CD4-positive, alpha-beta T cell (primary cell): Measurements from ENCODE around the gene RFK. TPM values are rescaled to one million over a fixed set of nuclear protein-coding genes. Genes with fewer than 3 reads are reported as not detected.

Experiments used
- ATAC-seq: fragments of 200-7000 bp; cut with Tn5 transposase; one replicate; pipeline ENCODE4 v1.10.0; 2022; ENCODE audit warnings: mild to moderate bottlenecking; ENCODE audit not compliant: poor library complexity
- CTCF ChIA-PET: fragments of 350-600 bp; sonication (Branson Sonifier 250); formaldehyde crosslinking; loops from one replicate; lab custom pipeline; 2021; ENCODE audit warnings: antibody characterized with exemption, inconsistent platforms; lab: Charles Lee
- POLR2A ChIA-PET: fragments of 350-600 bp; sonication (Branson Sonifier 250); formaldehyde crosslinking; loops from one replicate; lab custom pipeline; 2021; ENCODE audit warnings: antibody characterized with exemption, inconsistent platforms; lab: Charles Lee
- DNase-seq, 14 experiments: peaks; one replicate each; pipeline ENCODE4 v3.0.0-alpha.2; 2013 to 2020; ENCODE audit warnings: mixed read lengths in 2 of 14
- H3K27ac ChIP-seq, 2 donors: one replicate each; pipeline versions ENCODE4 v1.5.1 to v1.7.0; 2013; ENCODE audit warnings: low read length in 2 of 2, low read depth in 1 of 2, mild to moderate bottlenecking in 1 of 2
- H3K27me3 ChIP-seq, 2 experiments: 1 replicate in 1 of 2; 2 replicates in 1 of 2; pipeline versions ENCODE4 v1.6.1 to v1.7.0; 2013; ENCODE audit warnings: low read length in 2 of 2, control low read depth in 1 of 2, mild to moderate bottlenecking in 1 of 2, moderate library complexity in 1 of 2; ENCODE audit not compliant: insufficient read depth in 2 of 2, control insufficient read depth in 1 of 2
- H3K36me3 ChIP-seq: one replicate; pipeline ENCODE4 v1.6.1; 2013; ENCODE audit warnings: low read length, control low read depth; ENCODE audit not compliant: insufficient read depth
- H3K4me1 ChIP-seq: one replicate; pipeline ENCODE4 v1.6.1; 2013; ENCODE audit warnings: low read length, control low read depth; ENCODE audit not compliant: insufficient read depth
- H3K4me3 ChIP-seq: one replicate; pipeline ENCODE4 v1.5.1; 2013; ENCODE audit warnings: mild to moderate bottlenecking, low read length, moderate library complexity
- H3K9me3 ChIP-seq, 2 experiments: 1 replicate in 1 of 2; 2 replicates in 1 of 2; pipeline versions ENCODE4 v1.6.1 to v1.7.0; 2013; ENCODE audit warnings: low read length in 2 of 2, mild to moderate bottlenecking in 2 of 2, control low read depth in 1 of 2, moderate library complexity in 1 of 2; ENCODE audit not compliant: control insufficient read depth in 1 of 2, insufficient read depth in 1 of 2
- H3K27ac Mint-ChIP-seq: one replicate; pipeline ENCODE4 v1.8.0; 2020; ENCODE audit warnings: mixed read lengths
- H3K27me3 Mint-ChIP-seq: one replicate; pipeline ENCODE4 v1.8.0; 2021; ENCODE audit warnings: mixed read lengths
- H3K36me3 Mint-ChIP-seq: one replicate; pipeline ENCODE4 v1.8.0; 2021; ENCODE audit warnings: low read depth, mixed read lengths
- H3K4me1 Mint-ChIP-seq: one replicate; pipeline ENCODE4 v1.8.0; 2021; ENCODE audit warnings: low read depth, mixed read lengths
- H3K4me3 Mint-ChIP-seq: one replicate; pipeline ENCODE4 v1.8.0; 2020; ENCODE audit warnings: mild to moderate bottlenecking, mixed read lengths
- H3K9me3 Mint-ChIP-seq: one replicate; pipeline ENCODE4 v1.8.0; 2020; ENCODE audit warnings: mixed read lengths
- CTCF ChIP-seq: fragments of 200-600 bp; IDR thresholded peaks from one replicate; pipeline ENCODE4 v1.8.0; 2022; ENCODE audit warnings: antibody characterized with exemption, mild to moderate bottlenecking
- intact Hi-C, 2 experiments: fragments of 100-400 bp; cut with DNase I in 1 of 2; cut with micrococcal nuclease in 1 of 2; formaldehyde crosslinking; loops; one replicate each; pipeline versions ENCODE4 v1.15.1 to v1.9.0; 2023 to 2025; cut with DNase I, micrococcal nuclease
- total RNA-seq, 174 experiments: library from RNA in 2 of 174; stranded (reverse) in 2 of 174; gene quantifications; one replicate each; pipeline ENCODE4 v1.2.3 and lab custom pipeline; 2021 to 2026

RFK gene
- total RNA-seq, 2 experiments from 2014 or later: 7.4 to 8.4 TPM

GRCh38 chr9:76433836-76434235 is 39.6 kb upstream of the RFK start:
- CTCF ChIA-PET: no interaction called here
- ATAC-seq: no peak
- intact Hi-C loops: no loop called here

GRCh38 chr9:76433406-76433805 is 39.2 kb upstream of the RFK start:
- H3K4me1 ChIP-seq: no peaks in the 10 kb centered on the region
- no peak overlapping the region for H3K4me3 ChIP-seq
- POLR2A ChIA-PET: no interaction called here
- H3K4me1 Mint-ChIP-seq: no peaks in the 10 kb centered on the region
- no peak overlapping the region for H3K4me3 Mint-ChIP-seq
- TF ChIP-seq CTCF: no peak
- intact Hi-C loops: no loop called here
- H3K9me3 ChIP-seq: no peaks in the 10 kb centered on the region
- CTCF ChIA-PET: no interaction called here
- no peaks in the 10 kb centered on the region for H3K9me3 Mint-ChIP-seq
- H3K27me3 ChIP-seq: peaks cover 0 to 4% of the 10 kb centered on the region in 2 experiments
- ATAC-seq (no peak), DNase-seq (no peak)
- no peaks in the 10 kb centered on the region for H3K36me3 ChIP-seq
- no peak overlapping the region for H3K27ac Mint-ChIP-seq
- H3K27me3 Mint-ChIP-seq: peaks cover 8% of the 10 kb centered on the region
- H3K27ac ChIP-seq: no peak overlapping the region
- H3K36me3 Mint-ChIP-seq: no peaks in the 10 kb centered on the region

More at GRCh38 chr9:76433836-76434235, 39.6 kb upstream of the RFK start:
- Mint-ChIP-seq H3K27ac (no peak overlapping the region), H3K4me3 (no peak overlapping the region), H3K27me3 (peaks cover 8% of the 10 kb centered on the region), H3K9me3 (no peaks in the 10 kb centered on the region), H3K36me3 (no peaks in the 10 kb centered on the region), H3K4me1 (no peaks in the 10 kb centered on the region)
- POLR2A ChIA-PET: no interaction called here
- Histone ChIP-seq H3K4me1 (no peaks in the 10 kb centered on the region), H3K36me3 (no peaks in the 10 kb centered on the region), H3K27me3 (peaks cover 0 to 4% of the 10 kb centered on the region in 2 experiments), H3K27ac (no peak overlapping the region), H3K4me3 (no peak overlapping the region), H3K9me3 (no peaks in the 10 kb centered on the region)
- no peak for TF ChIP-seq CTCF
- no peak for DNase-seq

GRCh38 chr9:76431601-76432000 is 37.4 kb upstream of the RFK start:
- TF ChIP-seq CTCF: no peak

More at GRCh38 chr9:76431601-76432000, 37.4 kb upstream of the RFK start:
- no peaks in the 10 kb centered on the region for H3K36me3 Mint-ChIP-seq
- Histone ChIP-seq H3K9me3 (no peaks in the 10 kb centered on the region), H3K27me3 (peaks cover 0 to 4% of the 10 kb centered on the region in 2 experiments), H3K4me3 (no peak overlapping the region), H3K27ac (no peak overlapping the region), H3K36me3 (no peaks in the 10 kb centered on the region), H3K4me1 (no peaks in the 10 kb centered on the region)
- no peaks in the 10 kb centered on the region for H3K4me1 Mint-ChIP-seq
- intact Hi-C loops: no loop called here
- H3K9me3 Mint-ChIP-seq: no peaks in the 10 kb centered on the region
- peaks cover 8% of the 10 kb centered on the region for H3K27me3 Mint-ChIP-seq
- no peak overlapping the region for H3K4me3 Mint-ChIP-seq
- POLR2A ChIA-PET: no interaction called here
- no peak overlapping the region for H3K27ac Mint-ChIP-seq
- CTCF ChIA-PET: no interaction called here
- ATAC-seq (no peak), DNase-seq (no peak)
